HCT116 (cell line): Measurements from ENCODE around the gene TMEM109. TPM values are rescaled to one million over a fixed set of nuclear protein-coding genes. Genes with fewer than 3 reads are reported as not detected.

ENCODE experiments used
- ATAC-seq: fragments of 200-7000 bp; cut with Tn5 transposase; 2 replicates; pipeline ENCODE4 v1.9.1; 2020; ENCODE audit warnings: mild to moderate bottlenecking, moderate library complexity
- BruUV-seq: library from RNA; stranded (reverse); fragments of 400-500 nt; replicated peaks from 2 replicates; lab custom pipeline; 2021; lab: Mats Ljungman, UMichigan
- CTCF ChIA-PET: fragments of 300-600 bp; sonication (Branson Sonifier 250); formaldehyde crosslinking; loops from one replicate; lab custom pipeline; 2021; ENCODE audit warnings: antibody characterized with exemption; lab: Charles Lee
- POLR2A ChIA-PET: fragments of 300-600, 350-600 bp; sonication (Branson Sonifier 250); formaldehyde crosslinking; loops from one replicate; lab custom pipeline; 2021; ENCODE audit warnings: antibody characterized with exemption; lab: Charles Lee
- RAD21 ChIA-PET, 2 experiments: fragments of 300-600 bp; sonication (Branson Sonifier 250); formaldehyde crosslinking; loops; one replicate each; lab custom pipeline; 2023; ENCODE audit warnings: low total read pairs in 2 of 2; ENCODE audit not compliant: uncharacterized antibody in 2 of 2, unreplicated experiment in 2 of 2, low non-redundant PET in 1 of 2; lab: Charles Lee
- DNase-seq: peaks from one replicate; pipeline ENCODE4 v3.0.0-alpha.2; 2010; ENCODE audit warnings: low read depth, low spot score
- H2AFZ ChIP-seq: fragments of 200-600 bp; shearing (Covaris generic), sonication (generic); 2 replicates; pipeline ENCODE4 v1.6.1; 2017; ENCODE audit warnings: low read depth, mixed run types, mixed read lengths, antibody characterized with exemption, low read length; ENCODE audit not compliant: poor library complexity, severe bottlenecking
- H3K27ac ChIP-seq: 2 replicates; pipeline ENCODE4 v1.5.1; 2012; ENCODE audit warnings: low read depth, low read length
- H3K27me3 ChIP-seq: fragments of 200-600 bp; sonication (generic); 2 replicates; pipeline ENCODE4 v1.6.1; 2016; ENCODE audit warnings: mixed run types, low read length, mixed read lengths; ENCODE audit not compliant: insufficient read depth
- H3K36me3 ChIP-seq, 2 experiments: fragments of 200-500 bp in 1 of 2; fragments of 200-600 bp in 1 of 2; sonication (Bioruptor generic) in 1 of 2; sonication (generic) in 1 of 2; 2 replicates each; pipeline versions ENCODE4 v1.5.1 to v1.6.1; 2014 to 2016; ENCODE audit warnings: low read length in 2 of 2, inconsistent platforms in 1 of 2, mixed read lengths in 1 of 2, mixed run types in 1 of 2; ENCODE audit not compliant: insufficient read depth in 2 of 2, control insufficient read depth in 1 of 2
- H3K4me1 ChIP-seq, 2 experiments: fragments of 200-600 bp in 1 of 2; sonication (generic) in 1 of 2; 2 replicates each; pipeline versions ENCODE4 v1.5.1 to v1.6.1; 2012 to 2017; ENCODE audit warnings: low read length in 2 of 2, inconsistent platforms in 1 of 2, mild to moderate bottlenecking in 1 of 2, mixed read lengths in 1 of 2, mixed run types in 1 of 2, moderate library complexity in 1 of 2; ENCODE audit not compliant: insufficient read depth in 2 of 2, control insufficient read depth in 1 of 2
- H3K4me2 ChIP-seq: fragments of 200-600 bp; sonication (generic); 2 replicates; pipeline ENCODE4 v1.6.1; 2017; ENCODE audit warnings: mixed run types, low read length, mixed read lengths
- H3K4me3 ChIP-seq, 2 experiments: fragments of 200-600 bp in 1 of 2; sonication (generic) in 1 of 2; replicated peaks in 1 of 2; 2 replicates each; pipeline ENCODE4 v1.5.1; 2011 to 2016; ENCODE audit warnings: low read length in 2 of 2, control low read depth in 1 of 2, low read depth in 1 of 2, mild to moderate bottlenecking in 1 of 2, mixed read lengths in 1 of 2, mixed run types in 1 of 2
- H3K79me2 ChIP-seq: fragments of 200-600 bp; sonication (generic); 2 replicates; pipeline ENCODE4 v1.6.1; 2017; ENCODE audit warnings: mild to moderate bottlenecking, mixed run types, low read length, moderate library complexity, mixed read lengths; ENCODE audit not compliant: insufficient read depth
- H3K9ac ChIP-seq: fragments of 200-600 bp; sonication (generic); 2 replicates; pipeline ENCODE4 v1.6.1; 2016; ENCODE audit warnings: low read length, mixed read lengths
- H3K9me2 ChIP-seq: fragments of 200-600 bp; sonication (generic), shearing (Covaris generic); 2 replicates; pipeline ENCODE4 v1.6.1; 2017; ENCODE audit warnings: mixed run types, mild to moderate bottlenecking, moderate library complexity; ENCODE audit not compliant: insufficient read depth
- H3K9me3 ChIP-seq, 2 experiments: fragments of 200-500 bp in 1 of 2; fragments of 200-600 bp in 1 of 2; sonication (Bioruptor generic) in 1 of 2; sonication (generic) in 1 of 2; 2 replicates each; pipeline ENCODE4 v1.6.1; 2014 to 2017; ENCODE audit warnings: low read length in 2 of 2, mixed read lengths in 2 of 2, inconsistent platforms in 1 of 2, low read depth in 1 of 2, mild to moderate bottlenecking in 1 of 2, mixed run types in 1 of 2, moderate library complexity in 1 of 2; ENCODE audit not compliant: control insufficient read depth in 1 of 2, insufficient read depth in 1 of 2
- H4K20me1 ChIP-seq: fragments of 200-600 bp; sonication (generic), shearing (Covaris generic); 2 replicates; pipeline ENCODE4 v1.6.1; 2017; ENCODE audit warnings: mixed run types, mild to moderate bottlenecking, moderate library complexity; ENCODE audit not compliant: insufficient read depth
- POLR2AphosphoS5 ChIP-seq: IDR thresholded peaks from 2 replicates; pipeline ENCODE4 v1.6.1; 2011; ENCODE audit warnings: mild to moderate bottlenecking, low read depth, low read length, moderate library complexity
- RAD21 ChIP-seq: IDR thresholded peaks from 2 replicates; pipeline ENCODE4 v1.6.1; 2012; ENCODE audit warnings: low read depth, mild to moderate bottlenecking
- TCF7L2 ChIP-seq: IDR thresholded peaks from 2 replicates; pipeline ENCODE4 v1.7.0; 2011; ENCODE audit warnings: borderline replicate concordance, inconsistent platforms; ENCODE audit not compliant: insufficient read depth, insufficient read length; ENCODE audit errors: extremely low read depth
- ZNF274 ChIP-seq: fragments of 200-500 bp; sonication (Bioruptor generic); IDR thresholded peaks from 2 replicates; pipeline ENCODE4 v1.6.1; 2014; ENCODE audit warnings: mild to moderate bottlenecking, low read depth, low read length, inconsistent platforms
- intact Hi-C: fragments of 100-400 bp; cut with micrococcal nuclease; formaldehyde crosslinking; loops from 2 replicates; pipeline ENCODE4 v1.10.0; 2022
- total RNA-seq: library from RNA; stranded (reverse); gene quantifications from one replicate; pipeline ENCODE4 v1.2.1, GENCODE V29; 2021; ENCODE audit not compliant: unreplicated experiment

The TMEM109 gene
- total RNA-seq, 1 experiment from 2014 or later = 44.4 TPM

DNA sequence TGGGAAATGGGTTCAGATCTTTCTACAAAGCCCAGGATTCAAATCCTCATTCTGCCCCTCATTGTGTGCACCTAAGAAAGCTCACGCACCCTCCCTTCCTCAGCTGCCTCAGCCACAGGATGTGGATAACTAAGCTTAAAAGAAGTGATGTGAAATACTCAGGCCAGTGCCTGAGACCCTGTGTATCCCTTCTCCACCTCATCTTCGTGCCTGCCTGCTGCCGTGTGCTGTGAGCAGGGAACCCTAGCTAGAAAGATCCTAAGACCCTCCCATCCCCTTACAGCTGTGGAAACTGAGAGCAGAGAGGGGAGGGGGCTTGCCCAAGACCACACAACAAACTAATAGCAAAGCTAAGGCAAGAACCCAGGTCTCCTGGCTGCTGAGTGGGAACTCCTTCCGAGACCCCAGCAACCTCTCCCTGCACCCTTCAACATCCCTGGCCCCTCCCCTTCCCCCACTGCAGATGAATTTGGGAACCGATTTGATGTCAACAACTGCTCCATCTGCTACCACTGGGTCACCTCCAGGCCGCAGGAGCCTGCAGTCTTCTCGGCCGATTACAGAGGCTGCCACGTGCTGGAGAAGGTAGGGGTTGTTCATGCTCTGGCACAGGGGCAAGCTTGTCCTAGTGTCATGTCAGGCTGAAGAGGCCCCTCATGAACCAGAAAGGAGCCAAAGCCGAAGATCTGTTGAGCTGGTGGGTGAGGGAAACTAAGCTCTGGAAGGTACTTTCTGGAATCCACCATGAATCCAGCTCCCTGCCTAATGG is 45.1 kb upstream of the TMEM109 start (continued):
- TF ChIP-seq RAD21 = no peak
- no peak for TF ChIP-seq TCF7L2
- TF ChIP-seq, all 23 proteins: peak for 0

DNA sequence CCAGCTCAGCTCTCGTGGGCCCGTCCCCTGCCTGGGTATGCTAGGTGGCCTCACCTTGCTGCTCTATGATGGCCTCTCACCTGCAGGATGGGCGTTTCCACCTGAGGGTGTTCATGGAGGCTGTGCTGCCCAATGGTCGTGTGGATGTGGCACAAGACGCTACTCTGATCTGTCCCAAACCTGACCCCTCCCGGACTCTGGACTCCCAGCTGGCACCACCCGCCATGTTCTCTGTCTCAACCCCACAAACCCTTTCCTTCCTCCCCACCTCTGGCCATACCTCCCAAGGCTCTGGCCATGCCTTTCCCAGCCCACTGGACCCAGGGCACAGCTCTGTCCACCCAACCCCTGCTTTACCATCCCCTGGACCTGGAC is 44.5 kb upstream of the TMEM109 start:
- Histone ChIP-seq H3K9me2 (no peaks in the 10 kb centered on the region), H2AFZ (no peak overlapping the region), H3K4me2 (no peak overlapping the region), H4K20me1 (no peaks in the 10 kb centered on the region), H3K27me3 (0 out of 2 replicates have a peak, but pooled peaks cover under 1% of the 10 kb centered on the region), H3K79me2 (no peaks in the 10 kb centered on the region), H3K9me3 (no peaks in the 10 kb centered on the region), H3K4me1 (peaks cover 0 to 4% of the 10 kb centered on the region in 2 experiments; a peak in 2 of 4 replicates), H3K27ac (no peak overlapping the region), H3K4me3 (no peak overlapping the region), H3K9ac (no peak overlapping the region), H3K36me3 (no peaks in the 10 kb centered on the region)
- RAD21 ChIA-PET = no interaction called here
- ATAC-seq (no peak), DNase-seq (no peak)
- CTCF ChIA-PET = no interaction called here
- POLR2A ChIA-PET = no interaction called here
- TF ChIP-seq POLR2AphosphoS5 = no peak
- no TSS peak for BruUV-seq
- intact Hi-C loops = no loop called here

DNA sequence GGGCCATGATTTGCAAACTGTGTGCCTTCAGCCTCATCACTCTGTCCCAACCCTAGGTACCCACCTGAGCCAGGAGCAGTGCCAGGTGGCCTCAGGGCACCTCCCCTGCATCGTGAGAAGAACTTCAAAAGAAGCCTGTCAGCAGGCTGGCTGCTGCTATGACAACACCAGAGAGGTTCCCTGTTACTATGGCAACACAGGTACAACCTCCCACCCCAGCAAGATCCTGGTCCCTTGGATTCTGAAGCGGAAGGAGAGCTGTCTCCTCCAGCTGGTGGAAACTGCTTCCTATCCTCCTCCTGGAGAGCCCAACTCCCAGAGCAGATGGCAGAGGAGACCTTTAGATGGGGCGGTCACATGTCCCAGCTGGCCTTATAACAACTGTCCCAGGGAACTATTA is 43.7 kb upstream of the TMEM109 start:
- H4K20me1 ChIP-seq = no peaks in the 10 kb centered on the region
- H3K9me3 ChIP-seq = no peaks in the 10 kb centered on the region
- H3K79me2 ChIP-seq = no peaks in the 10 kb centered on the region
- H3K36me3 ChIP-seq = no peaks in the 10 kb centered on the region
- no peak overlapping the region for H3K4me2 ChIP-seq
- no peaks in the 10 kb centered on the region for H3K9me2 ChIP-seq
- no peak overlapping the region for H2AFZ ChIP-seq
- no peaks in the 10 kb centered on the region for H3K27me3 ChIP-seq
- no peak overlapping the region for H3K9ac ChIP-seq
- RAD21 ChIA-PET = no interaction called here
- H3K4me3 ChIP-seq = no peak overlapping the region
- intact Hi-C loops = no loop called here
- H3K27ac ChIP-seq = no peak overlapping the region
- TF ChIP-seq TCF7L2 (peak; percentile 16), ZNF274 (no peak)
- DNase-seq = no peak
- H3K4me1 ChIP-seq = peaks cover 0 to 4% of the 10 kb centered on the region in 2 experiments; a peak in 2 of 4 replicates
- CTCF ChIA-PET = interaction anchor here (1.0 kb wide), 1 partner anchor 17 kb away, joined by 3 read pairs; no protein-coding TSS in a partner anchor
- POLR2A ChIA-PET = no interaction called here
- no TSS peak for BruUV-seq
- no peak for ATAC-seq
